ENCODE results near the gene CYTH4.

DNA sequence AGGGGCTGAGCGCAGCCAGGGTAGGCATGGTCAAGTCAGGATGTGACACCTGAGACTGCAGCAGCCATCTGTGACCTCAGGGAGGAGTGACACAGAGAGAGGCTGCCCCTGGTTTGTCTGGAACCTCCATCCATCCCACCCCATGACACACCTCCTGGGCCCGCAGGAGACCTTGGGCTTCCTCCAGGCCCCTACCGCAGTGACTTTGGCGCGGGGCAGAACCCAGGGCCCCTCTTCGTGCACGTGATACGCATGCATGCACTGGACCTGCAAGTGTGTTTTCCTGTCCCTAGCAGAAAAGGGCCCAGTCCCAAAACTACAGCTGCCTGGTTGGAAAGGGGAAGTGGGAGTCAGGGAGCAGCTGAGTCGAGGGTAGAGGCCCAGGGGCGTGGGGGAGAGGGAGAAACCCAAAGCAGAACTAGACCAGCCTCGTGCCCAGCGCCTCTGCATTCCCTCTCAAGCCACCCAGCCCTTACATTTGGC is 7.9 kb upstream of the CYTH4 start:
- TF ChIP-seq FOXM1 (IDR thresholded peaks at IDR 0.05; ENCODE audit: borderline replicate concordance) (no peak), NFRKB (IDR thresholded peaks at IDR 0.05) (no peak), BHLHE40 (IDR thresholded peaks at IDR 0.05; ENCODE audit: borderline replicate concordance) (no peak), ARNT (IDR thresholded peaks at IDR 0.05) (no peak), SP1 (IDR thresholded peaks at IDR 0.05) (no peak), L3MBTL2 (conservative IDR thresholded peaks at IDR 0.05) (no peak)
